IPS DF 6.9 (cell line): ENCODE data around the gene ZFP64.
"Not testable (repeated sequence)": the region's sequence is repeated elsewhere in the genome, so short reads cannot be mapped to it uniquely, and the experiment has no call there.

Source experiments
- DNase-seq: peaks from one replicate; pipeline ENCODE4 v3.0.0-alpha.2; 2013; ENCODE audit warnings: low read depth, low spot score
- H3K27ac ChIP-seq: one replicate; pipeline ENCODE4 v1.5.1; 2013; ENCODE audit warnings: low read length, control low read depth
- H3K27me3 ChIP-seq: 2 replicates; pipeline ENCODE4 v1.6.1; 2013; ENCODE audit warnings: mild to moderate bottlenecking, low read length; ENCODE audit not compliant: control insufficient read depth, insufficient read depth
- H3K36me3 ChIP-seq: 2 replicates; pipeline ENCODE4 v1.6.1; 2013; ENCODE audit warnings: low read length; ENCODE audit not compliant: control insufficient read depth, insufficient read depth
- H3K4me1 ChIP-seq: 2 replicates; pipeline ENCODE4 v1.6.1; 2013; ENCODE audit warnings: low read length; ENCODE audit not compliant: control insufficient read depth, insufficient read depth
- H3K4me3 ChIP-seq: 2 replicates; pipeline ENCODE4 v1.5.1; 2013; ENCODE audit warnings: mild to moderate bottlenecking, low read length
- H3K9me3 ChIP-seq: 2 replicates; pipeline ENCODE4 v1.6.1; 2013; ENCODE audit warnings: low read length, inconsistent platforms; ENCODE audit not compliant: control insufficient read depth, insufficient read depth
- WGBS: extraction: QIAGEN DNeasy Blood & Tissue Kit; methylation state at CpG from one replicate; pipeline ENCODE4 v1.1.7; 2013; ENCODE audit warnings: mixed read lengths, missing lambda C conversion rate; ENCODE audit not compliant: insufficient read length, insufficient coverage; 5-methylcytosine and 5-hydroxymethylcytosine counted together

The ZFP64 gene

DNA sequence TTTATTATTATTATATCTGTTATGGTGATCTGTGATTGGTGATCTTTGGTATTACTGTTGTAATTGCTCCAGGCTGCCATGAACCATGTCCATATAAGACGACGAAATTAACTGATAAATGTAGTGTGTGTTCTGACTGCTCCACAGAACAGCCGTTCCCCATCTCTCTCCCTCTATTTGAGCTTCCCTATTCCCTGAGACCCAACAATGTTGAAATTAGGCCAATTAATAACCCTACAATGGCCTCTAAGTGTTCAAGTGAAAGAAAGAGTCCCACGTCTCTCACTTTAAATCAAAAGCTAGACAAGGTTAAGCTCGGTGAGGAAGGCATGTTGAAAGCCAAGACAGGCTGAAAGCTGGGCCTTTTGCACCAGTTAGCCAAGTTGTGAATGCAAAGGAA lies 51.6 kb downstream of the ZFP64 start:
- no CpG with 5 or more reads among the region's 5 CpGs for WGBS
- Histone ChIP-seq H3K27ac (no peak overlapping the region), H3K27me3 (no peaks in the 10 kb centered on the region), H3K36me3 (no peaks in the 10 kb centered on the region), H3K4me1 (no peaks in the 10 kb centered on the region), H3K9me3 (no peaks in the 10 kb centered on the region), H3K4me3 (no peak overlapping the region)
- DNase-seq = no peak

DNA sequence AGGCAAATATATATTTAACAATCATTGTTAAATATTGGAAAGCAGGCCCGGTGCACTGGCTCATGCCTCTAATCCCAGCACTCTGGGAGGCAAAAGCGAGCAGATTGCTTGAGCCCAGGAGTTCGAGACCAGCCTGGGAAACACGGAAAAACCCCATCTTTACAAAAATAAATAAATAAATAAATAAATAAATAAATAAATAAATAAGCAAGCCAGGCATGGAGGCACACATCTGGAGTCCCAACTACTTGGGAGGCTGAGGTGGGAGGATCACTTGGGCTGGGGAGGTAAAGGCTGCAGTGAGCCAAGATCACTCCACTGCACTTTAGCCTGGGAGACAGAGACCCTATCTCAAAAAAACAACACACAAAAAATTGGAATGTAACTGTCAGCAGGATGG lies 53.7 kb downstream of the ZFP64 start:
- no peaks in the 10 kb centered on the region for H3K36me3 ChIP-seq
- no peaks in the 10 kb centered on the region for H3K9me3 ChIP-seq
- H3K4me3 ChIP-seq = no peak overlapping the region
- DNase-seq = no peak
- no peaks in the 10 kb centered on the region for H3K27me3 ChIP-seq
- no peak overlapping the region for H3K27ac ChIP-seq
- WGBS = no CpG with 5 or more reads among the region's 4 CpGs
- no peaks in the 10 kb centered on the region for H3K4me1 ChIP-seq

DNA sequence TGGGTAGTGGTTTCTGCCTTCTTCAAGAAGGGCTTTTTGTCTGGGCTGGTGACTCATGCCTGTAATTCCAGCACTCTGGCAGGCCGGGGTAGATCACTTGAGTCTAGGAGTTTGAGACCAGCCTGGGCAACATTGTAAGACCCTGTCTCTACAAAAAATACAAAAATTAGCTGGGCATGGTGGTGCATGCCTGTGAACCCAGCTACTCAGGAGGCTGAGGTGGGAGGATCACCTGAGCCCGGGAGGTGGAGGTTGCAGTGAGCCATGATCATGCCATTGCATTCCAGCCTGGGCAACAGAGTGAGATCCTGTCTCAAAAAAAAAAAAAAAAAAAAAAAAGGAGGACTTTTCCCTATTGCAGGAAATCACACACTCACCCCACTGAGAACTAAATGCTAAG lies 57.9 kb downstream of the ZFP64 start:
- H3K4me3 ChIP-seq, H3K4me1 ChIP-seq, H3K27ac ChIP-seq, H3K36me3 ChIP-seq, DNase-seq, H3K27me3 ChIP-seq, H3K9me3 ChIP-seq: not testable (repeated sequence)
- no CpG with 5 or more reads among the region's 2 CpGs for WGBS

DNA sequence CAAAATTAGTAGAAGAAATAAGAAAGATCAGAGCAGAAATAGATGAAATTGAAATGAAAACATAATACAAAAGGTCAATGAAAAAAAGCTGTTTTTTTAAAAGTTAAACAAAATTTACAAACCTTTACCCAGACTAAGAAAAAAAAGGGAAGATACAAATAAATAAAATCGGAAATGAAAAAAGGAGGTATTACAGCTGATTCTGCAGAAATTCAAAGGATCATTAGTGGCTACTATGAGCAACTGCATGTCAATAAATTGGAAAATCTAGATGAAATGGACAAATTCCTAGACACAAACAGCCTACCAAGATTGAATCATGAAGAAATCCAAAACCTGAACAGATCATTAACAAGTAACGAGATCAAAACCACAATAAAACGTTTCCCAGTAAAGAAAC lies 59.2 kb downstream of the ZFP64 start:
- Histone ChIP-seq H3K27me3 (no peaks in the 10 kb centered on the region), H3K4me3 (no peak overlapping the region), H3K27ac (no peak overlapping the region), H3K4me1 (no peaks in the 10 kb centered on the region), H3K36me3 (no peaks in the 10 kb centered on the region), H3K9me3 (no peaks in the 10 kb centered on the region)
- no CpG with 5 or more reads among the region's 3 CpGs for WGBS
- no peak for DNase-seq

DNA sequence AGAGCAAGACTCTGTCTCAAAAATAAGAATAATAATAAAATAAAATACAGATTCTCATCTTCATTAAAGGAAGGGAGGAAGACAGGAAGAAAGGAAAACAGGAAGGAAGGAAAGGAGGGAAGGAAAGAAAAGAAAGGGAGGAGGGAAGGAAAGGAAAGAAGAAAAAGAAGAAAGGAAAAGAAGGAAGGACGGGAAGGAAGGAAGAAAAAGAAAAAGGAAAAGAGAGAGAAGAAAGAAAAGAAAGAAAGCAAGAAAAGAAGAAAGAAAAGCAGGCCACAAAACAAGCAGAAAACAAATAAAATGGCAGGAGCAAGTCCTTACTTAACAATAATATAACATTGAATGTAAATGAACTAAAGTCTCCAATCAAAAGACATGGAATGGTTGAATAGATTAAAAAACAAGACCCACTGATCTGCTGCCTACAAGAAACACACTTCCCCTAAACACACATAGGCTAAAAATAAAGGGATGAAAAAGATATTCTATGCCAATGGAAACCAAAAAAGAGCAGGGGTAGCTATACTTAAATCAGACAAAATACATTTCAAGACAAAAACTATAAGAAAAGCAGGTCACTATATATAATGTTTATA lies 60.4 kb downstream of the ZFP64 start:
- H3K27me3 ChIP-seq = no peaks in the 10 kb centered on the region
- H3K9me3 ChIP-seq = no peaks in the 10 kb centered on the region
- H3K36me3 ChIP-seq = no peaks in the 10 kb centered on the region
- H3K27ac ChIP-seq = no peak overlapping the region
- DNase-seq = no peak
- H3K4me3 ChIP-seq = no peak overlapping the region
- no peaks in the 10 kb centered on the region for H3K4me1 ChIP-seq
- WGBS = no CpG with 5 or more reads among the region's 1 CpG

DNA sequence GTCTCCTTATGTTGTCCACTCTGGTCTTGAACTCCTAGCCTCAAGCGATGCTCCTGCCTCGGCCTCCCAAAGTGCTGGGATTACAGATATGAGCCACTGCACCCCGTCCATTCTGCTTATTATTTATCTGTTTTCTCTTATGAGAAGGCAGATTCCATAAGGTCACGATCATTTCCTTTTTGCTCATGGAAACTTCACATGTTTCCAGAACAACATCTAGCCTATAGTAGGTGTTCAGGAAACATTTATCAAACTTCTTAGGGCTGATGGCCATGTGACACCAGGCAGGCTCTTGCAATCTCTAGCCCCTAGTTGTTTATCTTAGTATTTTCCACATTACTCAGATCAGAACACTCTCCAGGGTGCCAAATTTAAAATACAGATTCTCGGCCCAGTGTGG lies 61.2 kb downstream of the ZFP64 start:
- H3K27ac ChIP-seq = no peak overlapping the region
- no peaks in the 10 kb centered on the region for H3K36me3 ChIP-seq
- no peak overlapping the region for H3K4me3 ChIP-seq
- H3K4me1 ChIP-seq = no peaks in the 10 kb centered on the region
- no CpG with 5 or more reads among the region's 5 CpGs for WGBS
- no peaks in the 10 kb centered on the region for H3K27me3 ChIP-seq
- DNase-seq = no peak
- no peaks in the 10 kb centered on the region for H3K9me3 ChIP-seq

DNA sequence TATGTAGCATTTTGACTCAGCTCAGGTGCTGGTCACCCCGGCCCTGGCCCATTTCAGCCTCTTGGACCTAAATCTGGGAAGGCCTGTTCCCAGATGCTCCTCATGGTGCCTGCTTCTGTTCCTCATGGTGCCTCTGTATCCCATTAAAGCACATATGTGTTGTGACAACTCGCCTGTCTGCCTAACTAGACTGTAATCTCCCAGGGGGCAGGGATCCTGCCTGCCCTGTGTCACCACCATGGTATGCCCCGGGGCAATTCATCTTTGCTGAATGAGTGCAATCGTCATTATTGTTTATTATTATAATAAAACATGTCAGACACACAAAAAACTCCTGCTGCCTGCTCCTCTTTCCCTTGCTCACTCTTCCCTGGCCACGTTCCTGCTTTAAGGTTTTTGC lies 62.0 kb downstream of the ZFP64 start:
- H3K27me3 ChIP-seq = no peaks in the 10 kb centered on the region
- H3K27ac ChIP-seq = no peak overlapping the region
- H3K4me3 ChIP-seq = no peak overlapping the region
- no peak for DNase-seq
- H3K4me1 ChIP-seq = no peaks in the 10 kb centered on the region
- no CpG with 5 or more reads among the region's 5 CpGs for WGBS
- H3K36me3 ChIP-seq = no peaks in the 10 kb centered on the region
- no peaks in the 10 kb centered on the region for H3K9me3 ChIP-seq

DNA sequence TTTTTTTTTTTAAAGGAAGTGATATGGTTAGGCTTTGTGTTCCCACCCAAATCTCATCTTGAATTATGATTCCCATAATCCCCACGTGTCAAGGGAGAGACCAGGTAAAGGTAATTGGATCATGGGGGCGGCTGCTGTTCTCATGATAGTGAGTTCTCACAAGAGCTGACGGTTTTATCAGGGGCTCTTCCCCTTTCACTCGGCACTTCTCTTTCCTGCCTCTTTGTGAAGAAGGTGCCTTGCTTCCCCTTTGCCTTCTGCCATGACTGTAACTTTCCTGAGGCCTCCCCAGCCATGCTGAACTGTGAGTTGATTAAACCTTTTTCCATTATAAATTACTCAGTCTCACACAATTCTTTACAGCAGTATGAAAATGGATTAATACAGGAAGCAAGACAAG lies 64.3 kb downstream of the ZFP64 start:
- no peak overlapping the region for H3K27ac ChIP-seq
- WGBS = no CpG with 5 or more reads among the region's 4 CpGs

DNA sequence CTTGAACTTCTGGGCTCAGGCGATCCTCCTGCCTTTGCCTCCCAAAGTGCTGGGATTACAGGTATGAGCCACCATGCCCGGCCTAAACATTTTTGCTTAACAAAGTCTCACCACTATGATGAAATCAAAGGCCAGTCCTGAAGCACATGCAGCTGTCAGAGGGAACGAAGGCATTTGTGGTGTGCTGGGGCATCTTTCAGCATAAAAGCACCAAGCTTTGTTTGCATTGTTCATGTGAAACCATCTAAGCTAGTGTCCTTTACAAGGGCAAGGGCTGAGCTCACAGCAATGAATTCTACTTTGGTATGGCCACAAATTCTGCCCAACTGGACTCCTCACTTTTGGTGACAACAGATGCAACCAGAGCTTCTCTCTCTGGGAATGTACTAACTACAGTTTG lies 66.8 kb downstream of the ZFP64 start:
- DNase-seq = no peak
- WGBS = no CpG with 5 or more reads among the region's 3 CpGs
- H3K9me3 ChIP-seq = no peaks in the 10 kb centered on the region
- no peaks in the 10 kb centered on the region for H3K4me1 ChIP-seq
- no peak overlapping the region for H3K27ac ChIP-seq
- H3K4me3 ChIP-seq = no peak overlapping the region
- H3K36me3 ChIP-seq = no peaks in the 10 kb centered on the region
- H3K27me3 ChIP-seq = no peaks in the 10 kb centered on the region

More for the DNA sequence above, 64.3 kb downstream of the ZFP64 start:
- H3K36me3 ChIP-seq = no peaks in the 10 kb centered on the region
- no peaks in the 10 kb centered on the region for H3K27me3 ChIP-seq
- no peak for DNase-seq
- H3K4me1 ChIP-seq = no peaks in the 10 kb centered on the region
- no peaks in the 10 kb centered on the region for H3K9me3 ChIP-seq
- no peak overlapping the region for H3K4me3 ChIP-seq

DNA sequence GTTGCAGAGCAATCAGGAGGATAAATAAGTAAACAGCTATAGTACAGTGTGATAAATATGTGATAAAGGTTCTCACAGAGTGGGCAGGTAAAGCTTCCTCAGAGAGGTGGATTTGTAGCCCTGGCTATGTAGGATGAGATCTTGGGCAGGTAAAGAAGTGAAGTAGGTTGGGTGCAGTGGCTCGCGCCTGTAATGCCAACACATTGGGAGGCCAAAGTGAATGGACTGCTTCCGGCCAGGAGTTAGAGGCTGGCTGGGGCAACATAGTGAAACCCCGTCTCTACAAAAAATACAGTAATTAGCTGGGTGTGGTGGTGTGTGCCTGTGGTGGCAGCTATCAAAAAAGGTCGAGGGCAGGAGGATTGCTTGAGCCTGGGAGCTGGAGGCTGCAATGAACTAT lies 72.9 kb downstream of the ZFP64 start:
- Histone ChIP-seq H3K4me1 (no peaks in the 10 kb centered on the region), H3K36me3 (no peaks in the 10 kb centered on the region), H3K27ac (no peak overlapping the region), H3K27me3 (no peaks in the 10 kb centered on the region), H3K4me3 (no peak overlapping the region), H3K9me3 (no peaks in the 10 kb centered on the region)
- WGBS = no CpG with 5 or more reads among the region's 5 CpGs
- no peak for DNase-seq

DNA sequence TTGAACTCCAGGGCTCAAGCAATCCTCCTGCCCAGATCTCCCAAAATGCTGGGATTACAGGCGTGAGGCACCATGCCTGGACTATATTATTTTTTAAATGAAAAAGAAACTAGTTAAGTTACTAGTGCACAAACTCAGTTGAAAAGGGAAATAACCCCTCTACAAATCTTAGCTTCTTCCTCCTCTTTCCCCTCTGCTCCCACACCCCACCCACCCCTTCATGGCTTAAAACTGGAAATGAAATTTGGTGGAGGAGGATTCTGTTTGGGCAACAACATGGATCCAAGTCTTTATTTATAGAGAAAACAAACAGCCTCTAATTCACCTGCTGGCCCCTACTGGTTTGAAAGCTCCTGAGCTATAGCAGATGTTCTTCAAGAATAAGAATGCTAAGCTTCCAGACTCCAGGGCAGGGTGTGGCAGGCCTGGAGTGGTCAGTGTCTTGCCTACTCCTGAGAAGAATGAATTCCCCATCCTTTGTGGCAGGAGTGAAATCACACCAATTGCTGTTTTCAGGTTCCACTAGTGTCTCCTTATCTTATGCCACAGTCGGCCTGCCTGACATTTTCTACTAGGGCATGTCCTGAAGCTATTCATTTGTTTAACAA lies 73.5 kb downstream of the ZFP64 start:
- no CpG with 5 or more reads among the region's 2 CpGs for WGBS
- DNase-seq = no peak
- no peaks in the 10 kb centered on the region for H3K4me1 ChIP-seq
- no peak overlapping the region for H3K27ac ChIP-seq
- H3K4me3 ChIP-seq = no peak overlapping the region
- no peaks in the 10 kb centered on the region for H3K9me3 ChIP-seq
- H3K36me3 ChIP-seq = no peaks in the 10 kb centered on the region
- no peaks in the 10 kb centered on the region for H3K27me3 ChIP-seq
